Neural cell (in vitro differentiated cells): Measurements from ENCODE around the gene MGAT5. TPM values are rescaled to one million over a fixed set of nuclear protein-coding genes. Genes with fewer than 3 reads are reported as not detected.

Source experiments
- H2AFZ ChIP-seq: fragments of 200-600, 300-800 bp; sonication (generic), shearing (Covaris generic); 2 replicates; pipeline ENCODE4 v1.6.0; 2014; ENCODE audit warnings: low read depth, mild to moderate bottlenecking, antibody characterized with exemption, low read length, moderate library complexity
- H3F3A ChIP-seq: fragments of 200-600 bp; shearing (Covaris generic); 2 replicates; pipeline ENCODE4 v1.6.1; 2016; ENCODE audit warnings: mild to moderate bottlenecking, moderate library complexity, mixed read lengths, antibody characterized with exemption, low read length; ENCODE audit not compliant: insufficient read depth, poor library complexity, severe bottlenecking
- H3K27ac ChIP-seq: fragments of 200-600, 300-800 bp; sonication (generic), shearing (Covaris generic); 2 replicates; pipeline ENCODE4 v1.5.1; 2014; ENCODE audit warnings: mild to moderate bottlenecking, low read length, moderate library complexity
- H3K27me3 ChIP-seq: fragments of 300-800, 200-600 bp; sonication (generic), shearing (Covaris generic); 2 replicates; pipeline ENCODE4 v1.6.0; 2014; ENCODE audit warnings: mild to moderate bottlenecking, low read depth, low read length, moderate library complexity; ENCODE audit not compliant: insufficient read depth
- H3K36me3 ChIP-seq: fragments of 300-800, 200-600 bp; sonication (generic), shearing (Covaris generic); 2 replicates; pipeline ENCODE4 v1.5.1; 2014; ENCODE audit warnings: mild to moderate bottlenecking, antibody characterized with exemption, low read length, moderate library complexity; ENCODE audit not compliant: insufficient read depth
- H3K4me2 ChIP-seq: fragments of 300-800, 200-600 bp; sonication (generic), shearing (Covaris generic); 2 replicates; pipeline ENCODE4 v1.6.0; 2014; ENCODE audit warnings: mild to moderate bottlenecking, low read length
- H3K4me3 ChIP-seq: fragments of 300-800, 200-600 bp; sonication (generic), shearing (Covaris generic); 2 replicates; pipeline ENCODE4 v1.5.1; 2014; ENCODE audit warnings: mild to moderate bottlenecking, low read length, moderate library complexity
- H3K79me2 ChIP-seq: fragments of 200-600 bp; shearing (Covaris generic); replicated peaks from 2 replicates; pipeline ENCODE4 v1.6.0; 2014; ENCODE audit warnings: mild to moderate bottlenecking, low read length, moderate library complexity; ENCODE audit not compliant: insufficient read depth
- H3K9ac ChIP-seq: fragments of 300-800, 200-600 bp; sonication (generic), shearing (Covaris generic); 2 replicates; pipeline ENCODE4 v1.6.1; 2016; ENCODE audit warnings: mild to moderate bottlenecking, low read length, mixed read lengths
- H3K9me2 ChIP-seq: fragments of 200-600 bp; shearing (Covaris generic); 2 replicates; pipeline ENCODE4 v1.6.1; 2016; ENCODE audit warnings: mild to moderate bottlenecking, low read length, mixed read lengths; ENCODE audit not compliant: insufficient read depth
- H3K9me3 ChIP-seq: fragments of 200-600, 300-800 bp; sonication (generic), shearing (Covaris generic); 2 replicates; pipeline ENCODE4 v1.6.1; 2016; ENCODE audit warnings: mild to moderate bottlenecking, mixed run types, low read length, moderate library complexity, mixed read lengths
- H4K20me1 ChIP-seq: fragments of 200-600 bp; shearing (Covaris generic); 2 replicates; pipeline ENCODE4 v1.6.1; 2016; ENCODE audit warnings: mild to moderate bottlenecking, mixed run types; ENCODE audit not compliant: insufficient read depth
- CTCF ChIP-seq: fragments of 450-650 bp; IDR thresholded peaks from 2 replicates; pipeline ENCODE4 v1.5.1; 2014; ENCODE audit warnings: antibody characterized with exemption, mild to moderate bottlenecking, moderate library complexity; ENCODE audit not compliant: poor library complexity, severe bottlenecking
- EP300 ChIP-seq: fragments of 450-650 bp; conservative IDR thresholded peaks from 2 replicates; pipeline ENCODE4 v1.6.1; 2014; ENCODE audit warnings: antibody characterized with exemption, mild to moderate bottlenecking, moderate library complexity; ENCODE audit not compliant: poor library complexity, severe bottlenecking
- EZH2 ChIP-seq: fragments of 200-600, 300-800 bp; shearing (Covaris generic), sonication (generic); IDR thresholded peaks from 2 replicates; pipeline ENCODE4 v1.6.1; 2014; ENCODE audit warnings: antibody characterized with exemption, low read length, borderline replicate concordance, mild to moderate bottlenecking; ENCODE audit not compliant: insufficient read depth, poor library complexity, severe bottlenecking
- MXI1 ChIP-seq: fragments of 450-650 bp; conservative IDR thresholded peaks from 2 replicates; pipeline ENCODE4 v1.6.1; 2014; ENCODE audit warnings: antibody characterized with exemption, mild to moderate bottlenecking; ENCODE audit not compliant: poor library complexity, severe bottlenecking
- POLR2AphosphoS5 ChIP-seq: IDR thresholded peaks from 2 replicates; pipeline ENCODE4 v1.6.1; 2012
- RAD21 ChIP-seq: fragments of 450-650 bp; conservative IDR thresholded peaks from 2 replicates; pipeline ENCODE4 v1.6.1; 2014; ENCODE audit warnings: antibody characterized with exemption, mild to moderate bottlenecking, moderate library complexity
- REST ChIP-seq: IDR thresholded peaks from 2 replicates; pipeline ENCODE4 v1.6.1; 2012; ENCODE audit warnings: borderline replicate concordance
- SMC3 ChIP-seq: fragments of 450-650 bp; conservative IDR thresholded peaks from 2 replicates; pipeline ENCODE4 v1.6.1; 2014; ENCODE audit warnings: antibody characterized with exemption, mild to moderate bottlenecking, moderate library complexity; ENCODE audit not compliant: poor library complexity
- TAF1 ChIP-seq: IDR thresholded peaks from 2 replicates; pipeline ENCODE4 v1.6.1; 2012; ENCODE audit warnings: low read depth
- polyA plus RNA-seq: library from polyadenylated mRNA; depleted of rRNA; stranded (reverse); fragments of >200 nt; gene quantifications from 2 replicates; pipeline ENCODE4 v1.2.3, GENCODE V29; 2014

Gene MGAT5
- polyA plus RNA-seq, 1 donor from 2014 or later, result 40.9 TPM

DNA sequence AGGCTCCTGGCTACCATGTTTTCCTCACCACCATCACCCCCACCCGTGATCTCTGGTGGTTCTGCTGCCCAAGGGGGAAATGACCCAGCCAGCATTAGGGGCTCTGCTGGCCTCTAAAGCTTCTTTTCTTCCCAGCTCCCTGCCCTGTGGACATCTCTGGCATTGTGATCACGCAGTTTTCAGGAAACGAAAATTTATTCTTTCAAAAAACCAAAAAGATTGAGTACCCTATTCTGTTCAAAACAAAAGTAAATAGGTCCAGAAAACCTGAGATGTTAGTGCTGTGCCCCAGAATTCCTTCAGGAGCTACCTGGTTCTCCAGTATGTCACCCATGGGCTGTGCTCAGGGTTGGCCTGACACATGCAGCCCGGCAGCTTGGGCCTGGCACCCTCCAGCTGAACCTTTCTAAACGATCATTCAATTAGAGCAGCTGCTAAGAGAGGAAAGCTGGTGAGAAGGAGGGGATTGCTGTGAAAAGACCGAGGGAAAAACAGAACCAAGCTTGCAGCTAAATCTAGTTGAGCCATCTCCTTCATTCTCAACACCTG lies 157.5 kb downstream of the MGAT5 start:
- peak overlapping the region; percentile 52 for H3K9ac ChIP-seq
- H3K4me2 ChIP-seq, result no peak overlapping the region
- peak overlapping the region; percentile 14 for H3K4me3 ChIP-seq
- H2AFZ ChIP-seq, result peak overlapping the region; percentile 17
- H3F3A ChIP-seq, result no peaks in the 10 kb centered on the region
- H3K36me3 ChIP-seq, result no peaks in the 10 kb centered on the region
- TF ChIP-seq TAF1 (no peak), RAD21 (no peak), EZH2 (no peak), CTCF (no peak), MXI1 (no peak), POLR2AphosphoS5 (no peak), EP300 (no peak), REST (no peak), SMC3 (no peak)
- no peaks in the 10 kb centered on the region for H4K20me1 ChIP-seq
- no peaks in the 10 kb centered on the region for H3K79me2 ChIP-seq
- no peaks in the 10 kb centered on the region for H3K9me2 ChIP-seq
- peak overlapping the region; percentile 51 for H3K27ac ChIP-seq
- no peaks in the 10 kb centered on the region for H3K9me3 ChIP-seq
- H3K27me3 ChIP-seq, result no peaks in the 10 kb centered on the region

- peak overlapping the region; percentile 14 for H3K4me3 ChIP-seq
Observed at GRCh38 chr2:134411828-134412638, 158.2 kb downstream of the MGAT5 start.

More at GRCh38 chr2:134411828-134412638, 158.2 kb downstream of the MGAT5 start:
- Histone ChIP-seq H2AFZ (peak overlapping the region; percentile 17), H3K9me2 (no peaks in the 10 kb centered on the region), H3K4me2 (no peak overlapping the region), H3K27me3 (no peaks in the 10 kb centered on the region), H3K9me3 (no peaks in the 10 kb centered on the region), H3F3A (no peaks in the 10 kb centered on the region), H4K20me1 (no peaks in the 10 kb centered on the region), H3K79me2 (no peaks in the 10 kb centered on the region), H3K27ac (peak overlapping the region; percentile 51), H3K9ac (peak overlapping the region; percentile 52), H3K36me3 (no peaks in the 10 kb centered on the region)
- TF ChIP-seq RAD21, result peak; percentile 99
- TF ChIP-seq EZH2, result no peak
- no peak for TF ChIP-seq TAF1
- TF ChIP-seq CTCF, result peak; percentile 96
- TF ChIP-seq POLR2AphosphoS5, result peak; percentile 52
- peak; percentile 33 for TF ChIP-seq MXI1
- TF ChIP-seq EP300, result peak; percentile 42
- peak; percentile 97 for TF ChIP-seq SMC3
- TF ChIP-seq REST, result no peak
